ENCODE data around the gene ENDOG.

- TF ChIP-seq CTCF (IDR thresholded peaks at IDR 0.05; ENCODE audit: low read depth, low read length) = no peak
- no peak for TF ChIP-seq EZH2phosphoT487 (IDR thresholded peaks at IDR 0.05; ENCODE audit: low read depth)
These were observed 11.4 kb downstream of the ENDOG start, which contains the start of gene SPOUT1 for GRCh38 chr9:128829477-128830251.
